Heart left ventricle (tissue), 13 donors: ENCODE data around the gene NQO1.

Experiments used
- POLR2A ChIP-seq, 2 donors: fragments of 450-650 bp; IDR thresholded peaks; one replicate each; pipeline ENCODE4 v1.6.1; 2017; ENCODE audit warnings: antibody characterized with exemption in 2 of 2, mild to moderate bottlenecking in 2 of 2, moderate library complexity in 2 of 2
- TF ChIP-seq, protein P1 (sequence below), 12 donors: fragments of 200-600 bp; sonication (generic) in 4 of 12; IDR thresholded peaks; one replicate each; pipeline versions ENCODE4 v1.5.0 to v1.8.0; 2018 to 2022; ENCODE audit warnings: antibody characterized with exemption in 12 of 12, mild to moderate bottlenecking in 5 of 12
- donor health status: ischemic (EF 13 %, LVEDD 7.1; RV severe dilation, severe dysfunction).
- donor health status: DM: no; HTN: yes; CAD: no.
- donor health status: DM: no; HTN: no; CAD: no.
- donor health status: ischemic (EF 25% LVEDD 6.9; RV normal size, moderate dysfunction).
- donor health status: ischemic (EF 25% LVEDD 5.7; RV mildly dilated, moderate dysfunction).
- donor health status: ischemic (EF 35%, LVEDD 5.7; RV mildly dilated, moderate dysfunction).
- donor health status: nonischemic (EF 11% LVEDD 7.7; RV severe dilation, severe dysfunction).
- donor health status: DM: yes; HTN: yes; CAD: no.
- donor health status: PGD.
- donor health status: ischemic (EF 29% LVEDD 5.4; RV normal size, mild dysfunction).
- donor health status: nonischemic (EF 23%, LVEDD 6.1; RV moderate dilation, normal function).

DNA sequence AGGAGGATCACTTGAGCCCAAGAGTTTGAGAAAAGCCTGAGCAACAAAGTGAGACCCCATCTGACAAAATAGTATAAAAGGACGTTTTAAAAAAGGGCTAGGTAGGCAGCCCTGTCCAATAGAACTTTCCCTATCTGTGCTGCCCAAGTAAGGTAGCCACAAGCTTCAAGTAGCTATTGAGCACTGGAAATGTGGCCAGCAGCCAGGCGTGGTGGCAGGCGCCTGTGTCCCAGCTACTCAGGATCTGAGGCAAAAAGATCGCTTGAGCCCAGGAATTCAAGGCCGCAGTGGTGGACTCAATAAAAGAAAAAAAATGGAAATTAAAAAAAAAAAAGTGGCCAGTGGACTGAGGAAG lies 1.5 kb upstream of the NQO1 start:
- no peak for TF ChIP-seq POLR2A (IDR thresholded peaks at IDR 0.05)
- TF ChIP-seq, protein P1, sequence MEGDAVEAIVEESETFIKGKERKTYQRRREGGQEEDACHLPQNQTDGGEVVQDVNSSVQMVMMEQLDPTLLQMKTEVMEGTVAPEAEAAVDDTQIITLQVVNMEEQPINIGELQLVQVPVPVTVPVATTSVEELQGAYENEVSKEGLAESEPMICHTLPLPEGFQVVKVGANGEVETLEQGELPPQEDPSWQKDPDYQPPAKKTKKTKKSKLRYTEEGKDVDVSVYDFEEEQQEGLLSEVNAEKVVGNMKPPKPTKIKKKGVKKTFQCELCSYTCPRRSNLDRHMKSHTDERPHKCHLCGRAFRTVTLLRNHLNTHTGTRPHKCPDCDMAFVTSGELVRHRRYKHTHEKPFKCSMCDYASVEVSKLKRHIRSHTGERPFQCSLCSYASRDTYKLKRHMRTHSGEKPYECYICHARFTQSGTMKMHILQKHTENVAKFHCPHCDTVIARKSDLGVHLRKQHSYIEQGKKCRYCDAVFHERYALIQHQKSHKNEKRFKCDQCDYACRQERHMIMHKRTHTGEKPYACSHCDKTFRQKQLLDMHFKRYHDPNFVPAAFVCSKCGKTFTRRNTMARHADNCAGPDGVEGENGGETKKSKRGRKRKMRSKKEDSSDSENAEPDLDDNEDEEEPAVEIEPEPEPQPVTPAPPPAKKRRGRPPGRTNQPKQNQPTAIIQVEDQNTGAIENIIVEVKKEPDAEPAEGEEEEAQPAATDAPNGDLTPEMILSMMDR (IDR thresholded peaks at IDR 0.05): no peak
